NCI-H345 treated with DMSO at 0.1 percent for 48 hours (cell line): ENCODE measurements around the gene TCEANC2.
"Not testable (repeated sequence)": the region's sequence is repeated elsewhere in the genome, so short reads cannot be mapped to it uniquely, and the experiment has no call there.

Source experiments
- DNase-seq: peaks from one replicate; lab custom pipeline; 2025; ENCODE audit not compliant: unreplicated experiment; lab: John Stamatoyannopoulos, UW

TCEANC2 gene

GRCh38 chr1:54024811-54025210 is 28.6 kb upstream of the TCEANC2 start:
- DNase-seq, result not testable (repeated sequence)

DNA sequence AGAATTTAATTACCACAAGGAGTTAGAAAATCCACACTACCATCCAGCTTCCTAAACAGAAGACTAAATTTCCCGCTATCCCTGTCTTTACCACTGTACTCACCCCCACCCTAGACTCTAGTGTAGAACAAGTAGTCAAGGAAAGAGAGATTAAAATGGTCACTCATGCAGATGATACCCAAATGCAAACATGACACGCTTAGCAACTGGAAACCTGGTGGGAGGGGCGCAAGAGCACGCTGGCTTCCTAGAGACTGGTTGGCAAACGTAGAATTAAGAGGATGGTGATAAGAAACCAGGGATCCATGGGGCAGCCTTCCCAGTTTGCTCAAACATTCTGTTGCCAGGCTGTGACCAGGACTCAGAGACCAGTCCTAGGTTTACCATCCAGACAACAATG is 25.6 kb upstream of the TCEANC2 start:
- DNase-seq, result no peak

DNA sequence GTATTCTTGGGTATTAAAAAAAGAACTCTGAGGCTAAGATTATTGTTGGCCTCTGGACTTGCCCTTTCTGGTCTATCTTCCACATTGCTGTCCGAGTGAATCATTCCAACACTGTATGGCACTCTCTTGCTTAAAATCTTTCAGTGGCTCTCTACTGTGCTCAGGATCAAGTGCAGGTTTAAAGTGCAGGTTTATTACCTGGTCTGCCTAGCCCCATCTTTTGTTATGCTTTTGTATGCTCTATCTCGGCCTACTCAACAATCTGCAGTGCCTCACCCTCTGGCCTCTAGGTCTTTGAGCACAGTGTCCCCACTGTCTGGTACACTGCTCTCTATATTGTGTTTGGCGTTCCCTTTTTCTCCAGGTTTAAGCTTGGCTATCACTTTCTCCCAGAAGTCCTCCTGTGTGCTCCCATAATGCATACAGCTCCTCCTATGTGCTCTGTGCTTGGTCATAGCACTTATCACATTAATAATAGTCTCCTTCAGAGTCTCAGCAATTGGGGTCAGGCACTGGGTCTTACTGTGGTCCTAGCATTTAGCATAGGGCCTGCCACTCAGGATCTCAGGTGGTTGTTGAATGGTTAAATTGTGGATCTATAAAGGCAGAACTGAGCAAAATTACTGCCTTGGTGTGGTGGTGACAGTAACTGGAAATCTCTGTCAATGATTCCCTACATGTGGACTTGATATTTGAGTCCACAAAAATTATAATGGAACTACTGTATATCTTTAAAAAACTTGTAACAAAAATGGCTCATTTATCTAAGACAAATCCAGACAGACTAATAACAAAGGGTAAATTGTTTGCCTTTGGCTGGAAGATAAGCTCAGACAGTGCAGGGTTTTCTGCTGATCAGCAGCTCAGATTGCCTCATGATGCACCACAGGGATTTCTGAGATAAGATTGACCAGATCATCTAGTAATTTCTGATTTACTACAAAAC is 24.8 kb upstream of the TCEANC2 start:
- no peak for DNase-seq

- DNase-seq, result no peak
Observed at GRCh38 chr1:54037476-54037875, 15.9 kb upstream of the TCEANC2 start.

DNA sequence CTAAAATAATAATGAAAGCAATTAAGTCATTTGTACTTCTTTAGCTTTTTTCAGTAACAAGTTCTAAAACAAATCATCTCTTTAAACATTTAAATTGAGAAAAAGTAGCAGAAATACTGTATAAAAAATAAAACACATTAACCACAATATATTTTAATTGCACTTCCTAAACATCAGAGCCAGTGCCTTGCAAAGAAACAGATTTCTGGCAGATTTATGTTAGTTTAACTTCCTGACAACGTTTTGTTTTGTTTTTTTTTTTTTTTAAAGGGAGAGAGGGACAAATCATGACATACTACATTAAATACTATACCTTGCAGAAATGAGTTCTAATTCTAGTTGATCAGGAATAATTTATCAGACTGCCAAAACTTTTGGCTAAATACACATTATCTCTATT is 11.6 kb upstream of the TCEANC2 start:
- no peak for DNase-seq

DNA sequence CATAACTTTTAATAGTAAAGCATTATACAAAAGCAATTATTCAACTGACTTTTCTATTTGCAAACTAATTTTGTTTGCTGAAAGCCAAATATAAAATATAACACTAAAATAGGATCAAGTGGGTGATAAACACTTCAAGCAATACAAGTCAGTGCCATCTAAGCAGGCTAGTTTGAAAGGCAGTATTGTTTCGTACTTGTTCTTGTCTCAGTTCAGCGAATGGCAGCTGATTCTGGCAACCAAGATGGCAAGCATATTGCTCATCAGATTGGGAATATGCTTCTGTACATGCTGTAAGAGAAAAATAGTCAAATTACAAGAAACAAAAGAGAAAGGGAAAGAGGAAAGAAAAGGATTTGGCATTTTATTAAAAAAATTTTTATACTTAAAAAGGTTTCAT is 7.9 kb upstream of the TCEANC2 start:
- no peak for DNase-seq

GRCh38 chr1:54046671-54047383 is 6.6 kb upstream of the TCEANC2 start:
- no peak for DNase-seq

GRCh38 chr1:54047384-54048305 is 5.8 kb upstream of the TCEANC2 start:
- DNase-seq, result no peak

DNA sequence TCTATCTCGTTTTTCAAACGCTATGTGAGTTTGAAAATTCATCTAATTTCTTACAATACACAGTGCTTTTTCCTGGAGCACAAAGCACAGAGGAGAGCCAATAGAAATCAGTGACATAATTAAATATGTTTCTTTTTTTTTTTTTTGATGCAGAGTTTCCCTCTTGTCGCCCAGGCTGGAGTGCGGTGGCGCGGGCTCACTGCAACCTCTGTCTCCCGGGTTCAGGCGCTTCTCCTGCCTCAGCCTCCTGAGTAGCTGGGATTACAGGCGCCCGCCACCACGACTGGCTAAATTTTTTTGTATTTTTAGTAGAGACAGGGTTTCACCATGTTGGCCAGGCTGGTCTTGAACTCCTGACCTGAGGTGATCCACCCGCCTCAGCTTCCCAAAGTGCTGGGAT is 3.0 kb upstream of the TCEANC2 start:
- not testable (repeated sequence) for DNase-seq

DNA sequence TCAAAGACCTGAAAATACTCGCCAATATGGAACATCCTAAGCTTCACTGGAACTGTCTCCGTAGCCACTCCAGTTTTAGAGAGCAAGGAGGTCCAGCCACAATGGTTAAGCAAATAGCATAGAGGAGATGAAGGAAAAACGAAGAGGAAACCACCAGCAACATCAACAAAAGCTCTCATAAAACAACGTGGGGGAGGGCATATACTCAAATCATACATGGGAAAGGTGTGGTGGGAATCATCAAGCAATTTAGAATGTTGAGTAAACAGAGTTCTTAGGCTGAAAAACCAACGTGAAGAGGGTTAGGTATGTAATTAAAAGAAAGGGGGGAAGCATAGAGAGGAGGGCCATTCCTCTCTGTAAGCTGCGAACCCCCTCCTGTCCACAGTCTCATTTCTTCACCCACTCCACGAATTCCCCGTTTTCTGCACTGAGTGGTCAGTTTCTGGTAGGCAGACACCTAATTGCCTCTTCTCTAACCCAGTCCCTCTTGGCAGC is 1.4 kb upstream of the TCEANC2 start:
- no peak for DNase-seq

DNA sequence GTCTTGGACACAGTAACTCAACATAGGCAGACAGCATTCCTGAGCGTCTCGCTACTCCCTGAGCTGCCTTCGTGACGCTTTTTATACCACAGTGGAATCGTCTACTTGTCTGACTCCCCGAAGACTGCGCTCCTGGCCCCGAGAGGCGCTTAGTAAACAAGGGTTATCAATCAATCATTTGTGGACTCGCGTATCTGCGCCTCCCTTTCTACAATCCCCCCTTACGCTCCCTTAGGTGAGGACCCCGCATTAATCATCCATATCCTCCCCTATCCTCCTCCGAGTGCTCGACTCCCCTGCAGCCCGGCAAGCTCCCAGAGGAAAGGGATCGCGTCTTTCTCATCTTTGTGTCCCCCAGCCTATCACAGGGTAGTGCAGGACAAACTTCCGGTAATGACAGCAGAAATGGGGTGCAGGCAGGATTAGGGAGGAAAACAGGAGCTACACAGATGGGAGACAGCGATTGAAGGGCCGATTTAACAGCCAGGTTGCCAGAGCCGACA is 926 bp upstream of the TCEANC2 start:
- no peak for DNase-seq

DNA sequence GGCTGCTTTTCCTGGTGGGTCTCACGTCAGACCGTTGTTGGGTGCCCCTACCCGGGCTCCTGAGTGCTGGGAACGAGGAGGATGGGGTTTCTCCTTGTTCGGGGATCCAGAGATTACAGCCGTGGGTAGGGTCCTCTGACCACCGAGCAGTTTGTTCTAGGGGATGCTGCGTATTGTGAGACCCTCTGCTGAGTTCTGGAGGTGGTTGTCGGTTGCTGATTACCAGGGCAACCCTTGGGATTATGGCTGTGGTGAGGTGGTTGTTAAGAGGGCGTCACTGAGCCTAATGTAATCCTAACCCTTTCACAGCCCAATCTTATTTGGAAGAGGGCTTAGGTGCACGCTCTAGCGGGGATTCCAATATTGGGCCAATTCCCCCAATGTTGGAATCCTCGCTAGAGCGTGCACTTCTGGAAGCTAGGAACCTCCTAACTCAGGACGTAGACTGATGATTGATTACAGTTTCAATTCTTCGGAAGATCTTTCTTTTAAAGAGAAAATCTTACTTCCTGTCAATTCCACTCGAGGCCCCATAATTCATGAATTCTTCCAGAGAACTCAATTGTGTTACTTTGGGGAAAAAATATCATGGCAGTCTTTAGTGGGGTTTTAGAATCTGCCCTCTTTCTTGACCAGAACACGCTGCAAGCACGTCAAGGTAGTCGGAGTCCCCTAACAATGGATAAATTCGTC is 483 bp downstream of the TCEANC2 start:
- no peak for DNase-seq

GRCh38 chr1:54054438-54054749 is 986 bp downstream of the TCEANC2 start:
- no peak for DNase-seq

DNA sequence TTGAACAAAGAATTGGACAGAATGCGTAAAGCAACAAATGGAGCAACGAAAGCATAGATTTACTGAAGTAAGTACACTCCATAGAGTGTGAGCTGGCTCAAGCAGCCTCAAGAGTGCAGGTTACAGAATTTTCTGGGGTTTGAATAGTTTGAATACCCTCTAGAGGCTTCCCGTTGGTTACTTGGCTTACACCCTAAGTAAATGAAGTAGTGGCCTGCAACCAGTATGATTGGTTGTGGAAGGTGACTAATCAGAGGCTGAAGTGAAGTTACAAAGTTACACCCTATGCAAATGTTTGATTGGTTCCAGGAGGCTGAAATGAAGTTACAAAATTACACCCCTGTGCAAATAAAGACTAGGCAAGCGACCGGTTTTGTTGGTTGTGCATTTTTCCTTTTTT is 10.9 kb downstream of the TCEANC2 start:
- no peak for DNase-seq

- no peak for DNase-seq
Observed at GRCh38 chr1:54069791-54070170, 16.4 kb downstream of the TCEANC2 start.

DNA sequence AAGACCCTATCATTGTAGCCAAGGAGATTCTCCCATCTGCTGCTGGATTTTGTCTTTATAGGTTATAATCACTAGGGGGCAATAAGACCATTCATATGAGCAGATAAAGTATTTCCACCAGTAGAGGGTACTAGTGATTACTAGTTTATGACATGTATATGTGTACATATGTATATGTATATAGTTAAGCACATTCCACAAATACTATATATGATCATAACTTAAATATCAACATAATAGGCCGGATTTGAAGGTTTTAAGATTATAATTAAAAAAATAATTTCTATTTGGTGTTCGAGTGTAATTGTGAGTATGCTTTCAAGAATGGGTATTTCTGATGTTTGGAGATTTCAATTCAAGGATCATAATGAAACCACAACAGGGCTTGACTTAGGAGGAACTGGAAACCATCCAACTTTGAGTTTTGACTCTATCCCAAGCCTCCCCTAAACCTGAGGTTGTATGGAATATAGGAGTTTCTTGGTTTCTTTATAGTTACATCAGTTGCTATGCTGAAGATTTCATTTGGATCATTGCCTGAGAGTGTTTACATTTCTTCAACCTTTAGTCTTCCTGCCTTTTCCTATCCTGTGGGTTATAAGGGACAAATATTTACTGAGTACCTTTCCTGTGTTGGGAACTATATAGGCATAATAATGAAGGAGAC is 16.9 kb downstream of the TCEANC2 start:
- DNase-seq, result peak; percentile 46

DNA sequence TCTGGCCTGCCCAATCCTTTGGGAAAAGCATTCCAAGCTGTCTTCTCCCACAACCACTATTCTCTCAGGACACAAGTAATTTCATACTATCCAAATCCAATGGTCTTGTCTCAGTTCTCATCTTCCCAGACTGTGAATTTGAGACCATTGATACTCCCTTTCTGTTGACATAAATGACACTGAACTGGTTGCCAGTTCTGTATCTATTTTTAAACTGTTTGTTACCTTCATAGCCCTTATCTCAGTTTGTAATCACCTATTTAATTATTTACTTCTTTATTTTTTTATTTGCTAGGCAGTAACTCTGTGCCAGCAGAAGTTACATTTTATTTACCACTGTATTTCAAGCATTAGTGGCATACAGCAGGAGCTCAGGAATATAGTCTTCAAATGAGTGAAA is 24.0 kb downstream of the TCEANC2 start:
- DNase-seq, result no peak

GRCh38 chr1:54080598-54081049 is 27.2 kb downstream of the TCEANC2 start:
- no peak for DNase-seq

DNA sequence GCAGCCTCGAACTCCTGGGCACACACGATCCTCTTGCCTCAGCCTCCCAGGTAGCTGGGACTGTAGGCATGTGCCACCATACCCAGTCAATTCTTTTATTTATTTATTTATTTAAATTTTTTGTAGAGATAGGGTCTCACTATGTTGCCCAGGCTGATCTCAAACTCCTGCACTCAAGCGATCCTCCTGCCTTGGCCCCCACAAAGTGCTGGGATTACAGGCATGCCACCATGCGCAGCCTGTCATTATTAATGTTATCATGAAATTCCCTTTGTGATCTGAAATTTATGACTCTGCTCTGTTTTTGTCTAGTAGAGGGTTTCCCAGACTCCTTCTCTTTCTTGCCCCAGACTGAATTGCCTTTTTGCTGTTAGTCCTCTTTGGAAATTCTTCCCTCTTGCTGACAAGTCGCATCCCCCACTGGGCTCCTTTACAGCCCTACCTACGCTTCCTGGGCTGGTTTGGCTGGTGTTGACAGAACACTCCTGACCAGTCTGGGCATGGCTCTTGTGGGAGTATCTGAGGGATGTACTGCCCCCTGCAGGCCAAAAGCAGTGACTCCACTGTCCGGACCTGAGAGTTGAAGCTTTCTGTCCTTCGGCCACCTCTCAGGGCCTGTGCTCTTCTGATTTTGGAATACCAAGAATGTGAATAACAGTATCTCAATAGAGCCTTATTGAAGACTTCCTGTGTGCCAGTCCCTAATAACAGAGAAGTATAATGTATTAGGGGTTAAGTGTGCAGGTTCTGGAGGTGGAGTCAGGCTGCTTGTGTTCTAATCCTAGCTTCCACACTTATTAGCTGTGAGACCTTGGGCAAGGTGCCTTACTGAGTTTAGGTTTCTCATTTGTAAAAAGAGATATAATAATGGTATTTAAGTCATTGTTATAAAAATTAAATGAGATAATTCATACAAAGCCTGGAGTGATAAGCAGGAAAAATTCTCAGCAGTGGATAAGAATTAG is 28.2 kb downstream of the TCEANC2 start:
- DNase-seq, result peak; percentile 3
